Gastroesophageal sphincter (tissue), 4 donors: ENCODE results near the gene BPNT1. TPM values are rescaled to one million over a fixed set of nuclear protein-coding genes. Genes with fewer than 3 reads are reported as not detected.
"Not testable (repeated sequence)": the region's sequence is repeated elsewhere in the genome, so short reads cannot be mapped to it uniquely, and the experiment has no call there.

Experiments used
- ATAC-seq: fragments of 150-250 bp; one replicate; pipeline ENCODE4 v1.9.1; 2016; ENCODE audit warnings: mild to moderate bottlenecking, moderate library complexity
- H3K27ac ChIP-seq, 4 donors: fragments of 200-600 bp; sonication (generic) in 3 of 4; 1 replicate in 3 of 4; 2 replicates in 1 of 4; pipeline ENCODE4 v1.5.1; 2016 to 2019
- H3K27me3 ChIP-seq: fragments of 200-600 bp; sonication (generic); one replicate; pipeline ENCODE4 v1.5.1; 2019
- H3K36me3 ChIP-seq, 2 donors: fragments of 200-600 bp; sonication (generic); one replicate each; pipeline ENCODE4 v1.5.1; 2019; ENCODE audit warnings: control low read depth in 1 of 2
- H3K4me1 ChIP-seq, 3 donors: fragments of 200-600 bp; sonication (generic); 1 replicate in 2 of 3; 2 replicates in 1 of 3; pipeline ENCODE4 v1.5.1; 2016 to 2019; ENCODE audit warnings: control low read depth in 2 of 3
- H3K4me3 ChIP-seq, 2 donors: fragments of 200-600 bp; sonication (generic); one replicate each; pipeline ENCODE4 v1.5.1; 2019; ENCODE audit warnings: mild to moderate bottlenecking in 1 of 2, moderate library complexity in 1 of 2
- H3K9me3 ChIP-seq, 3 donors: fragments of 200-600 bp; sonication (generic); one replicate each; pipeline ENCODE4 v1.5.1; 2017 to 2019; ENCODE audit warnings: control low read depth in 2 of 3
- EP300 ChIP-seq: sonication (generic); formaldehyde crosslinking; IDR thresholded peaks from one replicate; pipeline ENCODE4 v1.6.1; 2017; ENCODE audit warnings: antibody characterized with exemption, mild to moderate bottlenecking
- POLR2A ChIP-seq, 2 donors: fragments of 450-650 bp; IDR thresholded peaks; one replicate each; pipeline ENCODE4 v1.6.1; 2017; ENCODE audit warnings: antibody characterized with exemption in 2 of 2, mild to moderate bottlenecking in 2 of 2, moderate library complexity in 1 of 2
- POLR2AphosphoS5 ChIP-seq: sonication (generic); formaldehyde crosslinking; IDR thresholded peaks from one replicate; pipeline ENCODE4 v1.6.1; 2017; ENCODE audit warnings: antibody characterized with exemption
- WGBS, 2 donors: methylation state at CpG; one replicate each; pipeline ENCODE4 v1.1.5; 2018; ENCODE audit warnings: low coverage in 1 of 2; 5-methylcytosine and 5-hydroxymethylcytosine counted together
- total RNA-seq, 4 donors: library from RNA; depleted of rRNA; stranded (reverse); fragments of >200 nt; gene quantifications; one replicate each; pipeline ENCODE4 v1.1.0, GENCODE V29; 2016
- TF ChIP-seq, protein P1 (sequence below), 4 experiments: fragments of 200-600 bp in 2 of 4; fragments of 450-650 bp in 2 of 4; sonication (generic) in 1 of 4; IDR thresholded peaks; one replicate each; pipeline ENCODE4 v1.5.1; 2017 to 2019; ENCODE audit warnings: antibody characterized with exemption in 4 of 4, mild to moderate bottlenecking in 2 of 4, moderate library complexity in 2 of 4

BPNT1 gene
- total RNA-seq, 4 donors from 2014 or later, result 8.8 to 30.2 (median 12.8) TPM

DNA sequence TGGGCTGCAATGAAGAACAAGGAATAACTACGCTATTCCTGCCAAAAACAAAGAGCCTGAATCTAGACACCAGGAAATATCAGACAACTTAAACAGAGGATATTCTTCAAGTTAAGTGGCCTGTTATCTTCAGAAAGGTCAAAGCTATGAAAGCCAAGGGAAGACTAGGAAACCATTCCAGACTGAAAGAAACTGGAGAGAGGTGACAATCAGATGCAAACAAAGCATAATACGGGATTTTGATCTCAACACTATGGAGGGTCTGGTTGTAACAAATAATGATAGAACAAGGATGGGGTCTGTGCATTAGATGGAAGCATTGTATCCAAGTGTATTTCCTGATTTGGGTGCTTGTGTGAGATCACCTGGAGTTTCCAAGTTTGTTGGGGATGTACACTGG is 45.9 kb downstream of the BPNT1 start:
- peaks cover 0 to 32% (median 5%) of the 10 kb centered on the region in 3 donors for H3K4me1 ChIP-seq
- H3K4me3 ChIP-seq, result no peak overlapping the region
- WGBS, 2 donors, result 70 to 79% methylated on average over 2 of the region's 2 CpGs
- TF ChIP-seq POLR2AphosphoS5, result no peak
- TF ChIP-seq POLR2A (IDR thresholded peaks at IDR 0.05), result no peak
- TF ChIP-seq EP300, result no peak
- TF ChIP-seq, protein P1, sequence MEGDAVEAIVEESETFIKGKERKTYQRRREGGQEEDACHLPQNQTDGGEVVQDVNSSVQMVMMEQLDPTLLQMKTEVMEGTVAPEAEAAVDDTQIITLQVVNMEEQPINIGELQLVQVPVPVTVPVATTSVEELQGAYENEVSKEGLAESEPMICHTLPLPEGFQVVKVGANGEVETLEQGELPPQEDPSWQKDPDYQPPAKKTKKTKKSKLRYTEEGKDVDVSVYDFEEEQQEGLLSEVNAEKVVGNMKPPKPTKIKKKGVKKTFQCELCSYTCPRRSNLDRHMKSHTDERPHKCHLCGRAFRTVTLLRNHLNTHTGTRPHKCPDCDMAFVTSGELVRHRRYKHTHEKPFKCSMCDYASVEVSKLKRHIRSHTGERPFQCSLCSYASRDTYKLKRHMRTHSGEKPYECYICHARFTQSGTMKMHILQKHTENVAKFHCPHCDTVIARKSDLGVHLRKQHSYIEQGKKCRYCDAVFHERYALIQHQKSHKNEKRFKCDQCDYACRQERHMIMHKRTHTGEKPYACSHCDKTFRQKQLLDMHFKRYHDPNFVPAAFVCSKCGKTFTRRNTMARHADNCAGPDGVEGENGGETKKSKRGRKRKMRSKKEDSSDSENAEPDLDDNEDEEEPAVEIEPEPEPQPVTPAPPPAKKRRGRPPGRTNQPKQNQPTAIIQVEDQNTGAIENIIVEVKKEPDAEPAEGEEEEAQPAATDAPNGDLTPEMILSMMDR (IDR thresholded peaks at IDR 0.05), result no peak
- H3K27ac ChIP-seq, result no peak overlapping the region
- ATAC-seq, result no peak
- no peaks in the 10 kb centered on the region for H3K9me3 ChIP-seq
- no peaks in the 10 kb centered on the region for H3K27me3 ChIP-seq
- H3K36me3 ChIP-seq, result peaks cover 0 to 34% of the 10 kb centered on the region in 2 donors

DNA sequence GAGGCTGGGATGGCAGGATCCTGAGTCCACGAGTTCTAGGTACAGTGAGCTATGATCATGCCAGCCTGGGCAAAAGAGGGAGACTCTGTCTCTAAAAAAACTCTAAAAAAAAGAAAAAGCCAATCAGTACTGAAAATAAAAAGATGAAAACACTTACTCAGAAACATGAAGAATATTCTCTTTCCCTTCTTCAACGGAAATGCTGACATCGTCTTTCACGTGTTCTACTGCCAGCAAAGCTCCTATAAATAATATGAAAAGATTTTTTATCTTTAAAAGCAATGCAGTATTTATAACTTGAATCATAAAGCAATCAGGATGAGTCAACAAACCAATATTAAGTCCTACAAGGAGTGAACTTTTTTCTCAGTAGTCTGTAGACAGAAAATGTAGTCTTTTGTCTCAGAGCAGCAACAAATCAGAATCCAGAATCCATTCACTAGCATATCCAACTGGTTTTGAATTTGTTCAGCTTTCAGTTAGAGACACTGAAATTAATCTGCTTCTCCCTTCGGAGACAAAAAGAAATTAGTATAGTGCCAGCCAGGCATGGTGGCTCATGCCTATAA is 49.5 kb downstream of the BPNT1 start:
- 73 to 90% methylated on average over 5 of the region's 5 CpGs for WGBS, 2 donors
- H3K4me3 ChIP-seq, result no peak overlapping the region
- H3K27ac ChIP-seq, result no peak overlapping the region
- no peak for TF ChIP-seq POLR2AphosphoS5
- TF ChIP-seq, protein P1 (IDR thresholded peaks at IDR 0.05), result no peak
- TF ChIP-seq EP300, result no peak
- no peak for TF ChIP-seq POLR2A (IDR thresholded peaks at IDR 0.05)
- no peaks in the 10 kb centered on the region for H3K27me3 ChIP-seq
- ATAC-seq, result no peak
- peaks cover 0 to 51% of the 10 kb centered on the region in 2 donors for H3K36me3 ChIP-seq
- no peaks in the 10 kb centered on the region for H3K9me3 ChIP-seq
- H3K4me1 ChIP-seq, result peaks cover 0 to 19% (median 2%) of the 10 kb centered on the region in 3 donors

DNA sequence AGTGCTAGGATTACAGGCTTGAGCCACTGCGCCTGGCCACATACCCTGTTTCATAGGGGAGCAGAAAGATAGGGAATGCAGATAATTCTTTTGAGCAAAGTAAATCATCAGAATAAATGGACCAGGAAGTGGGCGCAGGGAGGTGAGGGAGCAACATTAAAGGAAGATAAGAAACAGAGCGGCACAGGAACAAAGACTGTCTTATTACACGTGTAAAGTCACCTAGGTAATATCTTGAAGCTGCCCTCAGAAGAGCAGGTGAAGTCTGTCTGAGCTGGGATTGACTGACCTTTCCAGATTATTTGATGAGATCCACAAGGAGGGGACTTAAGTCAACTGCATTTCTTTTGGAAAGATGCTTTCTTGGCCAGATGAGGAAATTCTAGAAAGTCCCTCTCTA is 50.9 kb downstream of the BPNT1 start:
- TF ChIP-seq, protein P1 (IDR thresholded peaks at IDR 0.05), result no peak
- TF ChIP-seq EP300, result no peak
- no peak for TF ChIP-seq POLR2A (IDR thresholded peaks at IDR 0.05)
- TF ChIP-seq POLR2AphosphoS5, result no peak
- no peaks in the 10 kb centered on the region for H3K27me3 ChIP-seq
- H3K4me1 ChIP-seq, result peaks cover 0 to 4% (median 0%) of the 10 kb centered on the region in 3 donors
- H3K27ac ChIP-seq, result no peak overlapping the region
- H3K4me3 ChIP-seq, result no peak overlapping the region
- 73 to 86% methylated on average over 3 to 4 of the region's 4 CpGs for WGBS, 2 donors
- peaks cover 0 to 63% of the 10 kb centered on the region in 2 donors for H3K36me3 ChIP-seq
- ATAC-seq, result no peak
- H3K9me3 ChIP-seq, result no peaks in the 10 kb centered on the region

DNA sequence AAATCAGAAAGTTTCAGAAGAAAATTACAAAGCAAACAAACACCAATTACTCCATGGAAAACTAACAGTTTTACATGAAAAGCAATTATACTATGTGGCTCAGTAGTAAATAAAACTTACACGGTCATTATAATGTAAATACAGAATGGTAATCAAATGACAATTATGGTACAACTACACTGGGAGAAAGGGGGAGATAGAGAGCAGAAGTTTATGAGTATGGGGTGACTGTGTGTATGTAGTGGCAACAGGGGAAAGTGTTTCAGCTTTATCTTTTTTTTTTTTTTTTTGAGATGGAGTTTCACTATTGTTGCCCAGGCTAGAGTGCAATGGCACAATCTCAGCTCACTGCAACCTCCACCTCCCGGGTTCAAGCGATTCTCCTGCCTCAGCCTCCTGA is 51.8 kb downstream of the BPNT1 start:
- not testable (repeated sequence) for H3K4me1 ChIP-seq, H3K9me3 ChIP-seq, H3K27ac ChIP-seq, ATAC-seq, H3K4me3 ChIP-seq, H3K27me3 ChIP-seq
- WGBS, 2 donors, result 65 to 79% methylated on average over 2 to 3 of the region's 3 CpGs
- H3K36me3 ChIP-seq, result peaks cover 0 to 71% of the 10 kb centered on the region in 2 donors

DNA sequence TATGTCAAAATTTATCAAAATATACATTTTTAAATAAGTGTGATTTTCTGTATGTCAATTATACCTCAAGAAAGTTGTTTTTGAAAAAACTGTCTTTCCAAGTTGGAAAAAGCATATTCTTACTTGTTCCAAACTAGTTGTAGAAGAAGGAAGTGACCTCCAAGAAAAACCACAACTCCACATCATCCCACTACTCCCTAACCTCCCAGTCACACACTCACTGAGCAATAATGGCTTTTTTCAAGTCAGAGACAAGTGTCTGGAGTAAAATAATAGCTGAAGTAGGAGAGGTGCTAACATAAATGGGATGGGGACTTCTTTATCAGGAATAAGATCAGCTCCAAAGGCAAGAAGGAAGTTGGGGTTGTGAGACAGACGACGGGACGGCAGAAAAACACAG is 56.7 kb downstream of the BPNT1 start:
- Histone ChIP-seq H3K27ac (no peak overlapping the region), H3K27me3 (no peaks in the 10 kb centered on the region), H3K36me3 (peaks cover 7 to 76% of the 10 kb centered on the region in 2 donors), H3K4me1 (no peaks in the 10 kb centered on the region), H3K9me3 (no peaks in the 10 kb centered on the region), H3K4me3 (no peak overlapping the region)
- WGBS, 2 donors, result 67 to 72% methylated on average over 2 to 3 of the region's 3 CpGs
- ATAC-seq, result no peak
- TF ChIP-seq POLR2AphosphoS5 (no peak), EP300 (no peak), POLR2A (IDR thresholded peaks at IDR 0.05) (no peak)
- TF ChIP-seq, protein P1 (IDR thresholded peaks at IDR 0.05), result no peak
